ENCODE results near the gene TLE1. TPM values are rescaled to one million over a fixed set of nuclear protein-coding genes. Genes with fewer than 3 reads are reported as not detected.

TLE1 gene
- total RNA-seq, 1 experiment from 2014 or later, result 49.0 TPM

- H4K20me1 ChIP-seq (ENCODE audit: low read length), result no peaks in the 10 kb centered on the region
- no peaks in the 10 kb centered on the region for H3K79me2 ChIP-seq (ENCODE audit: low read length)
- no peak for TF ChIP-seq CTCF (conservative IDR thresholded peaks at IDR 0.05; ENCODE audit: low read depth, low read length)
- no peak for TF ChIP-seq EZH2 (IDR thresholded peaks at IDR 0.05; ENCODE audit: low read length, unreplicated experiment)
- no peak for TF ChIP-seq EZH2phosphoT487 (IDR thresholded peaks at IDR 0.05; ENCODE audit: borderline replicate concordance, low read length)
- H3K9ac ChIP-seq (ENCODE audit: low read length), result no peak overlapping the region
- ChIA-PET CTCF (no interaction called here), POLR2A (ENCODE audit: unreplicated experiment) (no interaction called here)
- H3K4me2 ChIP-seq (ENCODE audit: low read length), result no peak overlapping the region
- no peaks in the 10 kb centered on the region for H3K4me1 ChIP-seq (ENCODE audit: insufficient read depth, low read length)
- H3K9me2 ChIP-seq (replicated peaks; ENCODE audit: low read length), result no peaks in the 10 kb centered on the region
- H3F3A ChIP-seq (ENCODE audit: low read length, unreplicated experiment), result no peaks in the 10 kb centered on the region
- no peak for DNase-seq
- no peaks in the 10 kb centered on the region for H3K27me3 ChIP-seq (ENCODE audit: low read length)
- intact Hi-C loops (cut with micrococcal nuclease), result no loop called here
- H3K36me3 ChIP-seq (ENCODE audit: low read depth, low read length), result no peaks in the 10 kb centered on the region
- ATAC-seq, result no peak
- no peak overlapping the region for H3K4me3 ChIP-seq (ENCODE audit: low read length)
- H2AFZ ChIP-seq (ENCODE audit: low read length), result no peak overlapping the region
- no peaks in the 10 kb centered on the region for H3K9me3 ChIP-seq (ENCODE audit: low read length)
- H3K27ac ChIP-seq (ENCODE audit: low read length), result no peak overlapping the region
- no TSS peak for BruUV-seq (replicated peaks)
These were observed 16.2 kb upstream of the TLE1 start for GRCh38 chr9:81705578-81705977.

GRCh38 chr9:81694541-81694940 is 5.2 kb upstream of the TLE1 start:
- no TSS peak for BruUV-seq (replicated peaks)
- H3K79me2 ChIP-seq (ENCODE audit: low read length), result no peaks in the 10 kb centered on the region
- peaks cover 8% of the 10 kb centered on the region; the same call in 1 of the 2 replicates for H3K4me1 ChIP-seq (ENCODE audit: insufficient read depth, low read length)
- no peak overlapping the region for H3K27ac ChIP-seq (ENCODE audit: low read length)
- no peak overlapping the region for H3K4me2 ChIP-seq (ENCODE audit: low read length)
- no peak overlapping the region for H2AFZ ChIP-seq (ENCODE audit: low read length)
- intact Hi-C loops (cut with micrococcal nuclease), result loop anchor here (10.0 kb wide), 1 partner anchor 50 kb away; no protein-coding TSS in a partner anchor
- CTCF ChIA-PET, result no interaction called here
- no peak for ATAC-seq
- DNase-seq, result no peak
- H4K20me1 ChIP-seq (ENCODE audit: low read length), result no peaks in the 10 kb centered on the region
- POLR2A ChIA-PET (ENCODE audit: unreplicated experiment), result no interaction called here
- H3K27me3 ChIP-seq (ENCODE audit: low read length), result no peaks in the 10 kb centered on the region
- H3K9ac ChIP-seq (ENCODE audit: low read length), result no peak overlapping the region
- H3F3A ChIP-seq (ENCODE audit: low read length, unreplicated experiment), result no peaks in the 10 kb centered on the region
- H3K9me3 ChIP-seq (ENCODE audit: low read length), result no peaks in the 10 kb centered on the region
- no peak overlapping the region for H3K4me3 ChIP-seq (ENCODE audit: low read length)
- H3K9me2 ChIP-seq (replicated peaks; ENCODE audit: low read length), result no peaks in the 10 kb centered on the region
- H3K36me3 ChIP-seq (ENCODE audit: low read depth, low read length), result no peaks in the 10 kb centered on the region
- TF ChIP-seq EZH2phosphoT487 (IDR thresholded peaks at IDR 0.05; ENCODE audit: borderline replicate concordance, low read length), result no peak
- TF ChIP-seq CTCF (conservative IDR thresholded peaks at IDR 0.05; ENCODE audit: low read depth, low read length), result no peak
- no peak for TF ChIP-seq EZH2 (IDR thresholded peaks at IDR 0.05; ENCODE audit: low read length, unreplicated experiment)

- no peak overlapping the region for H3K4me2 ChIP-seq (ENCODE audit: low read length)
- no peak overlapping the region for H3K27ac ChIP-seq (ENCODE audit: low read length)
- no peaks in the 10 kb centered on the region for H3K27me3 ChIP-seq (ENCODE audit: low read length)
- peaks cover 4% of the 10 kb centered on the region for H3K79me2 ChIP-seq (ENCODE audit: low read length)
- DNase-seq, result no peak
- H4K20me1 ChIP-seq (ENCODE audit: low read length), result no peaks in the 10 kb centered on the region
- POLR2A ChIA-PET (ENCODE audit: unreplicated experiment), result no interaction called here
- H3K4me3 ChIP-seq (ENCODE audit: low read length), result no peak overlapping the region
- no peaks in the 10 kb centered on the region for H3K36me3 ChIP-seq (ENCODE audit: low read depth, low read length)
- H3K9ac ChIP-seq (ENCODE audit: low read length), result no peak overlapping the region
- intact Hi-C loops (cut with micrococcal nuclease), result loop anchor here (10.0 kb wide), 1 partner anchor 51 kb away; no protein-coding TSS in a partner anchor
- H3K9me3 ChIP-seq (ENCODE audit: low read length), result no peaks in the 10 kb centered on the region
- H2AFZ ChIP-seq (ENCODE audit: low read length), result no peak overlapping the region
- no peaks in the 10 kb centered on the region for H3F3A ChIP-seq (ENCODE audit: low read length, unreplicated experiment)
- TF ChIP-seq EZH2phosphoT487 (IDR thresholded peaks at IDR 0.05; ENCODE audit: borderline replicate concordance, low read length) (no peak), CTCF (conservative IDR thresholded peaks at IDR 0.05; ENCODE audit: low read depth, low read length) (no peak), EZH2 (IDR thresholded peaks at IDR 0.05; ENCODE audit: low read length, unreplicated experiment) (no peak)
- H3K4me1 ChIP-seq (ENCODE audit: insufficient read depth, low read length), result peaks cover 8% of the 10 kb centered on the region; the same call in 1 of the 2 replicates
- CTCF ChIA-PET, result no interaction called here
- H3K9me2 ChIP-seq (replicated peaks; ENCODE audit: low read length), result no peaks in the 10 kb centered on the region
- no TSS peak for BruUV-seq (replicated peaks)
- no peak for ATAC-seq
These were observed 4.5 kb upstream of the TLE1 start for GRCh38 chr9:81693671-81694378.

All from PC-3 (cell line).